Activated T-helper 2 cell treated with anti-CD3 and anti-CD28 coated beads, Interferon-gamma antibody, Interleukin-2, Interleukin-4, amounts not matched to agents 10 μg/mL and 5 μg/mL and 100 μg/mL, durations not matched to agents 14 hours and 24 hours and 36 hours (primary cell): Measurements from ENCODE around the gene ATP6V0D1. TPM values are rescaled to one million over a fixed set of nuclear protein-coding genes. Genes with fewer than 3 reads are reported as not detected.
A peak's percentile ranks its signal among the peaks of the same experiment; 100 is the strongest.
"Not testable (repeated sequence)": the region's sequence is repeated elsewhere in the genome, so short reads cannot be mapped to it uniquely, and the experiment has no call there.

Source experiments
- DNase-seq: peaks from one replicate; pipeline ENCODE4 v3.0.0; 2021; ENCODE audit warnings: low spot score
- H3K27ac Mint-ChIP-seq: one replicate; pipeline ENCODE4 v1.8.0; 2021; ENCODE audit warnings: mixed read lengths
- H3K27me3 Mint-ChIP-seq: one replicate; pipeline ENCODE4 v1.8.0; 2021; ENCODE audit warnings: low read depth, mixed read lengths
- H3K36me3 Mint-ChIP-seq: one replicate; pipeline ENCODE4 v1.8.0; 2021; ENCODE audit warnings: low read depth, mixed read lengths
- H3K4me1 Mint-ChIP-seq: one replicate; pipeline ENCODE4 v1.8.0; 2021; ENCODE audit warnings: low read depth, mixed read lengths
- H3K4me3 Mint-ChIP-seq: one replicate; pipeline ENCODE4 v1.8.0; 2021; ENCODE audit warnings: low read depth, mild to moderate bottlenecking, moderate library complexity, mixed read lengths
- H3K9me3 Mint-ChIP-seq: one replicate; pipeline ENCODE4 v1.8.0; 2021; ENCODE audit warnings: mixed read lengths
- intact Hi-C: fragments of 100-400 bp; cut with micrococcal nuclease; formaldehyde crosslinking; loops from one replicate; pipeline ENCODE4 v1.15.1; 2023
- total RNA-seq: library from RNA; stranded (reverse); gene quantifications from 2 replicates; pipeline ENCODE4 v1.2.3, GENCODE V29; 2022

The ATP6V0D1 gene
- total RNA-seq, 1 donor from 2014 or later, result 31.5 TPM

- intact Hi-C loops, result no loop called here
- H3K27ac Mint-ChIP-seq, result no peak overlapping the region
- no peaks in the 10 kb centered on the region for H3K36me3 Mint-ChIP-seq
- no peaks in the 10 kb centered on the region for H3K9me3 Mint-ChIP-seq
- H3K4me3 Mint-ChIP-seq, result no peak overlapping the region
- DNase-seq, result no peak
- H3K4me1 Mint-ChIP-seq, result no peaks in the 10 kb centered on the region
- peaks cover 34% of the 10 kb centered on the region for H3K27me3 Mint-ChIP-seq
These were observed 57.2 kb downstream of the ATP6V0D1 start for GRCh38 chr16:67423611-67424260.

GRCh38 chr16:67423015-67423414 is 57.9 kb downstream of the ATP6V0D1 start:
- Mint-ChIP-seq H3K9me3 (no peaks in the 10 kb centered on the region), H3K27ac (no peak overlapping the region), H3K27me3 (peaks cover 32% of the 10 kb centered on the region), H3K36me3 (no peaks in the 10 kb centered on the region), H3K4me1 (no peaks in the 10 kb centered on the region), H3K4me3 (no peak overlapping the region)
- DNase-seq, result no peak
- intact Hi-C loops, result no loop called here

GRCh38 chr16:67421030-67421429 is 59.9 kb downstream of the ATP6V0D1 start:
- Mint-ChIP-seq H3K27me3 (peaks cover 38% of the 10 kb centered on the region), H3K36me3 (no peaks in the 10 kb centered on the region), H3K4me1 (peaks cover 8% of the 10 kb centered on the region), H3K4me3 (no peak overlapping the region), H3K27ac (no peak overlapping the region), H3K9me3 (no peaks in the 10 kb centered on the region)
- DNase-seq, result no peak
- intact Hi-C loops, result no loop called here

- H3K27me3 Mint-ChIP-seq, result peaks cover 34% of the 10 kb centered on the region
- no peaks in the 10 kb centered on the region for H3K36me3 Mint-ChIP-seq
- no peaks in the 10 kb centered on the region for H3K9me3 Mint-ChIP-seq
- H3K27ac Mint-ChIP-seq, result no peak overlapping the region
- H3K4me1 Mint-ChIP-seq, result peaks cover 10% of the 10 kb centered on the region
- H3K4me3 Mint-ChIP-seq, result no peak overlapping the region
- intact Hi-C loops, result no loop called here
- no peak for DNase-seq
These were observed 61.0 kb downstream of the ATP6V0D1 start for GRCh38 chr16:67419931-67420330.

- Mint-ChIP-seq H3K9me3 (no peaks in the 10 kb centered on the region), H3K27me3 (peaks cover 34% of the 10 kb centered on the region), H3K4me3 (no peak overlapping the region), H3K4me1 (peaks cover 10% of the 10 kb centered on the region), H3K27ac (no peak overlapping the region), H3K36me3 (no peaks in the 10 kb centered on the region)
- intact Hi-C loops, result no loop called here
- DNase-seq, result no peak
These were observed 61.5 kb downstream of the ATP6V0D1 start for GRCh38 chr16:67419502-67419901.

GRCh38 chr16:67417333-67418061 is 63.5 kb downstream of the ATP6V0D1 start:
- Mint-ChIP-seq H3K9me3 (no peaks in the 10 kb centered on the region), H3K27ac (peak overlapping the region; percentile 11), H3K27me3 (peaks cover 28% of the 10 kb centered on the region), H3K4me3 (peak overlapping the region; percentile 18), H3K4me1 (peaks cover 10% of the 10 kb centered on the region), H3K36me3 (no peaks in the 10 kb centered on the region)
- intact Hi-C loops, result no loop called here
- no peak for DNase-seq

- Mint-ChIP-seq H3K4me3 (peak within 1 kb of the TSS; percentile 68), H3K4me1 (peaks cover 10% of the 10 kb centered on the region), H3K36me3 (no peaks in the 10 kb centered on the region), H3K27me3 (peaks cover 31% of the 10 kb centered on the region), H3K27ac (no peak within 1 kb of the TSS), H3K9me3 (no peaks in the 10 kb centered on the region)
- intact Hi-C loops, result no loop called here
- DNase-seq, result peak; percentile 30
These were observed 64.8 kb downstream of the ATP6V0D1 start, which contains the start of gene ZDHHC1 for GRCh38 chr16:67415872-67416793. TSS of gene ZDHHC1 (minus strand) at chr16:67416477. CDS start at chr16:67407775, 8,702 bp downstream.

- H3K27ac Mint-ChIP-seq, result not testable (repeated sequence)
- peaks cover 10% of the 10 kb centered on the region for H3K4me1 Mint-ChIP-seq
- peaks cover 31% of the 10 kb centered on the region for H3K27me3 Mint-ChIP-seq
These were observed 65.5 kb downstream of the ATP6V0D1 start for GRCh38 chr16:67415421-67415820.

GRCh38 chr16:67413978-67414911 is 66.7 kb downstream of the ATP6V0D1 start:
- Mint-ChIP-seq H3K4me3 (peak overlapping the region; percentile 7), H3K4me1 (peaks cover 10% of the 10 kb centered on the region), H3K9me3 (no peaks in the 10 kb centered on the region), H3K36me3 (no peaks in the 10 kb centered on the region), H3K27me3 (peaks cover 26% of the 10 kb centered on the region), H3K27ac (no peak overlapping the region)
- intact Hi-C loops, result no loop called here
- no peak for DNase-seq

More at GRCh38 chr16:67415421-67415820, 65.5 kb downstream of the ATP6V0D1 start:
- intact Hi-C loops, H3K9me3 Mint-ChIP-seq, H3K36me3 Mint-ChIP-seq, DNase-seq: not testable (repeated sequence)
- peak overlapping the region; percentile 67 for H3K4me3 Mint-ChIP-seq

GRCh38 chr16:67412294-67412693 is 68.7 kb downstream of the ATP6V0D1 start:
- H3K4me3 Mint-ChIP-seq, result no peak overlapping the region
- intact Hi-C loops, result no loop called here

GRCh38 chr16:67411339-67411738 is 69.6 kb downstream of the ATP6V0D1 start:
- no peaks in the 10 kb centered on the region for H3K36me3 Mint-ChIP-seq
- H3K27ac Mint-ChIP-seq, result no peak overlapping the region
- no peaks in the 10 kb centered on the region for H3K9me3 Mint-ChIP-seq
- intact Hi-C loops, result no loop called here
- peaks cover 11% of the 10 kb centered on the region for H3K27me3 Mint-ChIP-seq
- H3K4me1 Mint-ChIP-seq, result peaks cover 3% of the 10 kb centered on the region
- DNase-seq, result no peak
- H3K4me3 Mint-ChIP-seq, result no peak overlapping the region

More at GRCh38 chr16:67412294-67412693, 68.7 kb downstream of the ATP6V0D1 start:
- H3K27ac Mint-ChIP-seq, result no peak overlapping the region
- peaks cover 16% of the 10 kb centered on the region for H3K27me3 Mint-ChIP-seq
- no peak for DNase-seq
- no peaks in the 10 kb centered on the region for H3K9me3 Mint-ChIP-seq
- peaks cover 7% of the 10 kb centered on the region for H3K4me1 Mint-ChIP-seq
- H3K36me3 Mint-ChIP-seq, result no peaks in the 10 kb centered on the region

GRCh38 chr16:67409631-67410030 is 71.3 kb downstream of the ATP6V0D1 start:
- no peaks in the 10 kb centered on the region for H3K36me3 Mint-ChIP-seq
- no peak for DNase-seq
- no peaks in the 10 kb centered on the region for H3K4me1 Mint-ChIP-seq
- intact Hi-C loops, result no loop called here
- H3K9me3 Mint-ChIP-seq, result no peaks in the 10 kb centered on the region
- peaks cover 7% of the 10 kb centered on the region for H3K27me3 Mint-ChIP-seq
- H3K4me3 Mint-ChIP-seq, result no peak overlapping the region
- no peak overlapping the region for H3K27ac Mint-ChIP-seq
